ENCODE measurements around the gene SCAF1. TPM values are rescaled to one million over a fixed set of nuclear protein-coding genes. Genes with fewer than 3 reads are reported as not detected.

SCAF1 gene
- total and polyA plus RNA-seq, 2 of the 13 experiments (the other 11 are each of a cell fraction or from before 2014, with no cell fraction given) = 3.3 to 6.1 TPM

- DNase-seq (ENCODE audit: low spot score) (no peak), FAIRE-seq (no peak), ATAC-seq (peak; percentile 53)
- H2AFZ ChIP-seq (ENCODE audit: low read length) = no peak overlapping the region
- peaks cover 28% of the 10 kb centered on the region for H4K20me1 ChIP-seq (ENCODE audit: insufficient read depth, low read length)
- ChIA-PET POLR2A (no interaction called here), CTCF (ENCODE audit: low intra/inter-chr PET ratio, low total read pairs) (no interaction called here)
- H3K4me3 ChIP-seq (replicated peaks in 1 of 3; ENCODE audit: insufficient read depth in 1 of 3, low read depth in 2 of 3, low read length in 3 of 3) = no peak overlapping the region
- peaks cover 22 to 68% of the 10 kb centered on the region in 2 experiments for H3K36me3 ChIP-seq (replicated peaks in 1 of 2; ENCODE audit: control insufficient read depth in 1 of 2, insufficient read depth in 2 of 2, low read length in 2 of 2)
- TF ChIP-seq TAF15 (IDR thresholded peaks at IDR 0.05; ENCODE audit: low read depth, low read length, poor library complexity, severe bottlenecking) (peak; percentile 43), POLR2A (IDR thresholded peaks at IDR 0.05; ENCODE audit: insufficient read depth in 1 of 2, low read depth in 2 of 2, low read length in 2 of 2) (peak; percentile 25 to 41; a peak in 3 of 4 replicates), AGO2 (optimal IDR thresholded peaks at IDR 0.05; ENCODE audit: low read depth, low read length) (peak; percentile 91), CTCF (CRISPR knock-in tag; IDR thresholded peaks at IDR 0.05) (peak; percentile 57), XRCC5 (optimal IDR thresholded peaks at IDR 0.05; ENCODE audit: low read length) (peak; percentile 65), ZNF687 (CRISPR knock-in tag; IDR thresholded peaks at IDR 0.05) (peak; percentile 32; the same call in 1 of the 2 replicates), KDM5B (CRISPR knock-in tag; IDR thresholded peaks at IDR 0.05; ENCODE audit: borderline replicate concordance) (peak; percentile 24; the same call in 1 of the 2 replicates), HDAC6 (IDR thresholded peaks at IDR 0.05; ENCODE audit: low read depth, low read length) (no peak), KDM5A (IDR thresholded peaks at IDR 0.05; ENCODE audit: borderline replicate concordance, low read length) (no peak), ZNF124 (CRISPR knock-in tag; IDR thresholded peaks at IDR 0.05) (no peak), DNMT1 (CRISPR knock-in tag; IDR thresholded peaks at IDR 0.05) (peak; percentile 10; the same call in 1 of the 2 replicates)
- TF ChIP-seq, protein P1, sequence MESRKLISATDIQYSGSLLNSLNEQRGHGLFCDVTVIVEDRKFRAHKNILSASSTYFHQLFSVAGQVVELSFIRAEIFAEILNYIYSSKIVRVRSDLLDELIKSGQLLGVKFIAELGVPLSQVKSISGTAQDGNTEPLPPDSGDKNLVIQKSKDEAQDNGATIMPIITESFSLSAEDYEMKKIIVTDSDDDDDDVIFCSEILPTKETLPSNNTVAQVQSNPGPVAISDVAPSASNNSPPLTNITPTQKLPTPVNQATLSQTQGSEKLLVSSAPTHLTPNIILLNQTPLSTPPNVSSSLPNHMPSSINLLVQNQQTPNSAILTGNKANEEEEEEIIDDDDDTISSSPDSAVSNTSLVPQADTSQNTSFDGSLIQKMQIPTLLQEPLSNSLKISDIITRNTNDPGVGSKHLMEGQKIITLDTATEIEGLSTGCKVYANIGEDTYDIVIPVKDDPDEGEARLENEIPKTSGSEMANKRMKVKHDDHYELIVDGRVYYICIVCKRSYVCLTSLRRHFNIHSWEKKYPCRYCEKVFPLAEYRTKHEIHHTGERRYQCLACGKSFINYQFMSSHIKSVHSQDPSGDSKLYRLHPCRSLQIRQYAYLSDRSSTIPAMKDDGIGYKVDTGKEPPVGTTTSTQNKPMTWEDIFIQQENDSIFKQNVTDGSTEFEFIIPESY (CRISPR knock-in tag; IDR thresholded peaks at IDR 0.05) = peak; percentile 30; the same call in 1 of the 2 replicates
- H3K4me2 ChIP-seq (ENCODE audit: low read depth, low read length) = no peak overlapping the region
- no peaks in the 10 kb centered on the region for H3K27me3 ChIP-seq (ENCODE audit: control insufficient read depth in 1 of 2, insufficient read depth in 2 of 2, low read length in 2 of 2)
- intact Hi-C loops (cut with micrococcal nuclease; ENCODE audit: unreplicated experiment) (no loop called here), in situ Hi-C loops (cut with HindIII; ENCODE audit: extremely low pct_ligation_motif_present, low pct_unique_long_range_greater_than_20kb) (no loop called here)
- no peaks in the 10 kb centered on the region for H3K9me3 ChIP-seq (ENCODE audit: low read length)
- H3K4me1 ChIP-seq (ENCODE audit: insufficient read depth, low read length) = peaks cover 20% of the 10 kb centered on the region
- H3K79me2 ChIP-seq (ENCODE audit: insufficient read depth, low read length) = peaks cover 21% of the 10 kb centered on the region
- no peak overlapping the region for H3K9ac ChIP-seq (ENCODE audit: insufficient read depth, low read depth, low read length)
- 96% methylated on average over 19 of the region's 35 CpGs for WGBS (ENCODE audit: low lambda C conversion rate)
- no TSS peak for BruUV-seq (replicated peaks)
- H3K27ac ChIP-seq (ENCODE audit: extremely low read length, insufficient read depth, low read length) = no peak overlapping the region
These were observed 42.4 kb downstream of the SCAF1 start for GRCh38 chr19:49684251-49684982.

Measured in HepG2 (cell line).